Measurements from ENCODE around the gene OVCA2. TPM values are rescaled to one million over a fixed set of nuclear protein-coding genes. Genes with fewer than 3 reads are reported as not detected.

Gene OVCA2
- total RNA-seq, 1 experiment from 2014 or later: 77.3 TPM

- no peak for DNase-seq (ENCODE audit: low read depth)
Observed at GRCh38 chr17:2064520-2064971, 22.7 kb downstream of the OVCA2 start.

DNA sequence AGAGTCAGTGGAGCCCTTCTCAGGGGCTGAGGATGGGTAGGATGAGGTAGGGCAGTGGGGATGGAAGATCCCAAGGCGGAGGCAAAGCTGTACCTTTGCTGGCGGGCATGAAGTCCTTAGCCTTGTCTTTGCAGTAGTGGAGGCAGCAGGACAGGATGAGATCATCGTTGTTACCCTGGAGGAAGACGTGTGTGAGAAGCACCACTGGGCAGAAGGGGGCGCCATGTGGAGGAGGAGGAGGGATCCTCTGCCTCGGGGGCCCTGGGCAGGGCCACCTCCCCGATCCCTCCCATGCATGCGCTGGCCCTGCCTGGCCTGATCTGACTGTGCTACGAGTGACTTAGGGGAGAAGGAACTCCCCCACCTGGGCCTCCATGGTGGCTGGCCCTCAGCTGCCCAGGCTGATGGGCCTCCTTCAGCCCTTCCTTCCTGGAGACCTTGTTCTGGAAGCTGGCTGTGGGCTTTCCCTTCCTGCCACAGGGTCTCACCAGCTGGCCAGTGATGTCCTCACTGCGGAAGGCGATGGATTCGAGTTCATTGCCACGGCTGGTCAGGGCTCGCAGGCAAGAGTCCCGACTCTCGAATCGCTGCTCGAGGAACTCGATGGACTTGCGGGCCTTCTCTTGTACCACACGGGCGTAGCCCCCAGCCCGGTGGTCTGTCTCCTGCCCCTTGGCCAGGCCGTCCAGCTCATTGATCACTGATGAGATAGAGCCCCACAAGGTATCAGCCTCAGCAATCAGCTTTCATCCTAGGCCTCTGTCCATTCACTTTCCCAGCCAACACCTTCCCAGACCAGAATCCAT is 23.4 kb downstream of the OVCA2 start:
- no peak for DNase-seq (ENCODE audit: low read depth)

DNA sequence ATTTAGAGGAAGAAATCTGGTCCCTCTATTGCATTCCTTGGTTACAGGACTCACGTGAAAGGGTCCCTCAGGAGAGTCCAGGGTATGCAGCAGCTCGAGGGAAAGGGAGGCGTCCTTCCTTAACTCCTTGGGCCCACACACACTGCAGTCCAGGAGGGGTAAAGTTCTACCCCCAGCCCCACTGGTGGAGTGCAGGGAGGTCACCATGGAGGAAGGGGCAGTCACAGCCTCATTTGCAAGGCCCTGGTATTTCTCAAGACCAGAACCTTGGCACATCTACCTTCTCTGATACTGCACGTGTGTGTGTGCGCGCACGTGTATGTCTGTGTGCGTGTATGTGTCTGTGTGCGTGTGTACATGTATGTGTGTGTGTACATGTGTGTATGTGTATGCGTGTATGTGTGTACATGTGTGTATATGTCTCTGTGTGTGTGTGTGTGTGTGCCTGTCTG is 24.2 kb downstream of the OVCA2 start:
- DNase-seq (ENCODE audit: low read depth): no peak

DNA sequence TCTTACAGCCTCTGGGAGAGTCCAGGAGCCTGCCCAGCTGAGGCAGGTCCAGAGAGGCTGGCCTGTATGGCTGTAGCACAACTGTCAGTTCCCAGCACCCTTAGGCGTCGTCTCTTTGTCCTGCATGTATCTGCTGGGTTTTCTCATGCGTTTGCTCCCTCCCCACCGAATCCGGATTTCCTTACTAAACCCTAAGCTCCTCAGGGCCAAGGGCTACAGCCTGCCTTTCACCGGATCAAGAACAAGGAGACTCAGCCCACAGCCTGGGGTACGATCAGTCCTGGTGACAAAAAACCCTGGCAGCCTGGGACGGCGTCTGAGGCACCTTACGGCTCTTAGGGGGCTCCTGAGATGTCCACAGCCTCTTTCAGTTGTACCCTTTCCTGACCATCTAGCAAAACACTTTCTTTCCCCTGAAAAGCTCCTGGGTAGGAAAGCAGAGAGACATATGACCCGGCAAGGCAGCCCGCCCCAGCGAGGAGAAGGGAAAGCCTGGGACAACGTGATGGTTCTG is 25.3 kb downstream of the OVCA2 start:
- no peak for DNase-seq (ENCODE audit: low read depth)

GRCh38 chr17:2067608-2068024 is 25.8 kb downstream of the OVCA2 start:
- DNase-seq (ENCODE audit: low read depth): no peak

- DNase-seq (ENCODE audit: low read depth): peak; percentile 66
Observed at GRCh38 chr17:2068031-2068518, 26.3 kb downstream of the OVCA2 start.

GRCh38 chr17:2068519-2069051 is 26.8 kb downstream of the OVCA2 start:
- DNase-seq (ENCODE audit: low read depth): peak; percentile 84

DNA sequence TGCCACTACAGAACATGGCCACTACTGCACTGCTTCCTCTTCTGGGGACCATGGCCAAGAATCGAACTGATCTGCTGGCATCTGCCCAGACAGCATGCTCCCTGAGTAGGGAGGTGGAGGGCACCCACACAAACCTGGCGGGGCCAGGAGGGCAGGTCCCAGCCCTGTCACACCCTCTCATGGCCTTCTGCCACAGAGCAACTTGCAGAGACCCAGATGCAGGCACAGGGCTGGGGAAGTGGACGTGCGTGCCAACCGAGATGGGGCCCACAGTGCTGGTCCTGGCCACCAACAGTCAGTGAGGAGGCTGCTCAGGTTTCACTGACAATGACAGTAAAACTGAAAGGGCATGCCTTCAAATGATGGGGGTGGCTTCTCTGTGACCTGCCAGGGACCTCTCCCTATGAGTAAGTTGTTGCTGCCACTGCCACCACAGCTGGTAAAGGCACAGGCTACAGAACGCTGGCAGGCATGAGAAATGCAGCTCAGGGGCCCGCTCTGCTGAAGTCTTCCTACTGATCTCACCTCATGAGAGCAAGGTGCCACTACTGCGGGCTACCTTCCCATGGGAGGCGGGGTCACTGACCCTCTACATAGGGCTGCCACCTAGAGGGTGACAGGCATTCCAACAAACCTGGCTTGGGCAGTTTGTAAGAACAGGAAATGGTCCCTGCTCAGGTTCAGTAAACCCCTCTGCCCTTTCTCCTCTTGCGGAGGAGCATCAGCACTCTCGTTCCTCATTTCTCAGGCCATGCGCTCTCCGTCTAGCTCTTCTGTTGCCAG is 28.6 kb downstream of the OVCA2 start:
- no peak for DNase-seq (ENCODE audit: low read depth)

- no peak for DNase-seq (ENCODE audit: low read depth)
Observed at GRCh38 chr17:2071024-2071385, 29.2 kb downstream of the OVCA2 start.

DNA sequence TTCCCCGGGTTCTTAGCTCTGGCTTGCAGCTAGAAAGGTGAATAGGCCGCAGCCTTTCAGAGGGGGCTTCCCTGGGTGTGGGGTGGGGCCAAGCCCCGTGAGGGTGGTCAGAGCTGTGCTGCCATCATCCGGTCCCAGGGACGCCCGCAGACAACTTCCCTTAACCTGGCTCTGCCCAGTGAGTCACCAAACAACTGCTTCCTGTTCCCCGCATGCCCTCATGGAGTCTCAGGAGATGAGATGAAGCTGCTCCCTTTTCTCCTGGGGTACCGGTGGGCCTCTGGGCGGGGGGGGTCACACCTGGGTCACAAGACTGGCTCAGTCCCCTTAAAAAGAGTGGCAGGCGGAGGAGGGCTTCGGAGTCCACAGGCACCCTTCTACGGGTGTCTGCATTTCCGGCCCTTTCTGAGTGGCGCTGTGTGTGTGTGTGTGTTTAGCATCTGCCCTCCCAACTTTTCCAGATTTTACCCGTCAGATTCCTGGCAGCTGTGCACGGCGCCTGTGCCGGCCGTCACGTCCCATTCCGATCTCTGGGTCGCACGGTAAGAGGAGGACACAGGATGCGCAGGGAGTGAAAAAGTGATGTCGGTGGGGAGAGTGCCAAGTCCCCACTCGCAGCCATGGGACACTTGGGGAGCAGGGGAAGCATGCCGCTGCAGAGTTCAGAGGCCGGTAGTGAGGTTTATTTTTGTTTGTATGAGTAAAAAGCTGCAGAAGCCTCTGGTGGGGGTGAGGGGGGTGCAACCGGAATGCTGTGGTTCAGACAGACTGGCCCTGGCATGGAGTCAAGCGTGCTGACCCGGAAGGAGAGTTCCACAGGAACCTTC is 29.8 kb downstream of the OVCA2 start:
- peak; percentile 83 for DNase-seq (ENCODE audit: low read depth)

GRCh38 chr17:2074919-2075318 is 33.1 kb downstream of the OVCA2 start:
- DNase-seq (ENCODE audit: low read depth): no peak

- DNase-seq (ENCODE audit: low read depth): no peak
Observed at GRCh38 chr17:2075336-2076086, 33.7 kb downstream of the OVCA2 start.

DNA sequence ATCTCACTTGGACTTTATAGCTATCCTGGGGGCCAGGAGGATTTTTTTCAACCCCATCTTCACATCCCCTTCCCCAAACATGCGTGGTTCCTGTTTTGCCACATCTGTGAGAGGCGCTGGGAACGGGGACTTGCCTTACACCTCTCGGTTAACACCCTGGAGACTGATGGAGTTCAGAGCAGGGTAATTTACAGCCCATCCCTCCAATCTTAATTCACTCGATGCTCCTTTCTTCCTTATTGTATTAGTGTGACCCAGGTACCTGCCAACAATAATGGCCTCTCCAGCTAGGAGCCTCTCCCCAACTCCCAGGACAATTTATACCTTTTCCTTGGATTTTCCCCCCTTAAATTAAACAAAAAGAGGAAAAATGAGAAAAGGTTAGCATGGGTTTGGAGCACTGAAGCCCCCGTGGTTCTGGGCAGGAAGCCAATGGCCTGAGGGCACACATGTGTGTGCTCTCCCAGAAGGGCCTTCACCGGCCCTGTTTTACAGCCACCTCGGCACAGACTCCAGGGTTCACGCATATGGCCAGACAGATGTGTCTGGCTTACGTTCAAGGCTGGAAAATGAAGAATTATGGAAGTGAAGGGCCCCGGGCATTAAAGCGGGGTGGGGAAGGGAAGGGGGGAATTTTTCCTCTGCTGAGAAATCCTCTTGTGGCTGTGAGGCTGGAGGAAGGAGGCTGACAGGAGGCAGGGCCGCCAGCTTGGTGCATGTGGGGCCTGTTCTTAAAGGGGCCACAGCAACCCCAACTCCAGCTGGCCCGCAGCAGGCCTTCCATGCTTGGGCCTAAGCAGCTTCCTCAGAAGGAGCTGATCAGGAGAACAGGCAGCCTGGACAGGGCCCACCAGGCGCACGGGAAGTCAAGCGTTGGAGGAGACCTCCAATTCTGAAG is 34.5 kb downstream of the OVCA2 start:
- no peak for DNase-seq (ENCODE audit: low read depth)

DNA sequence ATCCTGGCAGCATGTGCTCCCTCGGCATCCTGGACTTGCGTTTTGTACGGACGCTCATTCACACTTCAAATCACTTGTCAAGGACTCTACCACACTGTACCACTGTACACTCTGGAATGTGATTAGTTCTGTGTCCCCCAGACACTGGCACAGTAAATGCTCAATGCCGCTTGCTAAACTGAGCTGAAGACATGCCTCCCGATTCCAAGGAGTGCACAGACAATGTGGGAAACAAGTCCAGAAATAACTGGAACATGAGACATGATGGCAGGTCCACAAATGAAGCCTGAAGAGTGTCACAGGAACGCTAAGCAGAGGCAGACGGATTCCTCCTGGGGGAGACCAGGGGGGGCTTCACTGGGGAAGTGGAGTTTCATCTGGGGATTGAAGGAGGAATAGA is 35.2 kb downstream of the OVCA2 start:
- no peak for DNase-seq (ENCODE audit: low read depth)

DNA sequence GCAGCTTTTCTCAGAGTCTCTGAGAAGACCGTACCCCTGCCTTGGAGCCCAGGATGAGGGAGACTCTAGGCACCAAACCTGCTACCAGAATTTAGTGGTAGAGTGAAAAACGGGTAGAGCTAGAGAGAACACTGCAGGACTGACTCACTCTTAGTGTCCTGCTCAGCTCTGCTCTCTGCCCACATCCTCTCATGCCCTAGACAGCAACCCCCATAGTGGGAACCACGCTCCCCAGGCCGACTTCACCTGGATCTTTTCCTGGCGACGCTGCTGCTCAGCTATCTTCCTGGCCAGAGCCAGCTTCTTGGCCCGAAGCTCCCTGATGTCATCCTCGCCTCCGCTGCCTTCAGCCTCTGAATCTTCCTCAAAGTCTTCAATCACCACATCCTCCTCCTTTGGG is 39.7 kb downstream of the OVCA2 start:
- DNase-seq (ENCODE audit: low read depth): peak; percentile 77

- DNase-seq (ENCODE audit: low read depth): peak; percentile 88
Observed at GRCh38 chr17:2082003-2082781, 40.4 kb downstream of the OVCA2 start.

DNA sequence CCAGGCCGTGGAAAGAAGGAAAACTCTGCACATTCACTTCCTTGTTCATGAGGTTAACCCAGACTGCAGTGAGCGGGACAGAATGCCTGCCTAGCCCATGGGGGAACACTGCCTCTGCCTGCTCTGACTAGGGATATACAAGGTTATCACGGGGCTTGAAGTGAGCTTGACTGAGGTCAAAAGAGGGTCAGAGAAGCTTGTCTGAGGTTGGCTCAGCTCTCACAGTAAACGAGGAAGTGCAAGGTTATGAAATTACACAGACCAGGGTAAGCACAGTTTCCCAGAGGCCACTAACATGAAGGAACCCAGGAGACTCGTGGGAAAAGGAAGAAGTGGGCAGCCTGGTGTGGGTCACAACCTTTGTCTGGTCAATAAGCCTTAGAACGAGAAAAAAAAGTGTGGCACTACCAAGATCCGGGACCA is 41.8 kb downstream of the OVCA2 start:
- DNase-seq (ENCODE audit: low read depth): no peak

DNA sequence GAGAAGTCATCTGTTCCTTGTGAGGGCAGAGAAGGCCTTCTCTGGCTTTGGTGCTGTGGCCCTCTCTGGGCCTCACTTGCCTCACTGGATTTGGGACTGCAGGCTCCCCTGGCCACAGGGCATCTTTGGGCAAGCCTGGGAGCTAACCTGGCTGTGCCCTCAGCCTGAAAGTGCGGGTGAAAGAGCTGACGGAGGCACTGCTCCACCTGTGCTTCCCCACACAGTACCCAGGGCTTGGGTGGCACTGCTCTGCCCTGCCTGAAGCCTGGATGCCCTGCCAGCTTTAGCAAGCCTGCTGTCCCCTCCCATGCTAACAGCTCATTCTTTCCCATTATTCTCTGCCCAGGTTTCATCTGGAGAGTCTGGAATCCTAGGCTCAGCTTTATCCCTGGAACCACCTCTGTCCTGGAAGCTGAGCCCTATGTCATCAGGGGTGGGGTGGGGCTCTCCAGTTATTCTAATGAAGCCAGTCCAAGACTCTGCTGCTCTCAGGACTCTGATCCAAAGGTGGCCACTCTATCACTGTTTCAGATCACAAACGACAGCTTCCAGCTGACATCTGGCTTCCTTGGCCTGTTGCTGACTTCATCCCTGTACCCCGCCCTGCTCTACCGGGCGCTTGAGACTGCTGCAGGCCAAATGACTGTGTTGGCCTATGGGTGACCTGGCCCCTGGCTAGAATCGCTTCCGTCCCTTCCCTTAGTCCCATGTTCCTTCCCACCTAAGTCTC is 42.4 kb downstream of the OVCA2 start:
- no peak for DNase-seq (ENCODE audit: low read depth)
